Lower lobe of right lung (tissue), 2 donors: ENCODE results near the gene CNTN1. TPM values are rescaled to one million over a fixed set of nuclear protein-coding genes. Genes with fewer than 3 reads are reported as not detected.

Experiments
- ATAC-seq, 2 donors: fragments of 200-7000 bp; cut with Tn5 transposase; one replicate each; pipeline ENCODE4 v1.9.1; 2020 to 2022; ENCODE audit warnings: mild to moderate bottlenecking in 2 of 2, moderate library complexity in 2 of 2
- DNase-seq: peaks from one replicate; pipeline ENCODE4 v3.0.0-alpha.2; 2020
- H3K27ac ChIP-seq: fragments of 200-600 bp; one replicate; pipeline ENCODE4 v1.8.0; 2022
- H3K27me3 ChIP-seq: fragments of 200-600 bp; one replicate; pipeline ENCODE4 v1.8.0; 2022; ENCODE audit warnings: low read depth
- H3K36me3 ChIP-seq: fragments of 200-600 bp; one replicate; pipeline ENCODE4 v1.8.0; 2022; ENCODE audit warnings: mild to moderate bottlenecking
- H3K4me1 ChIP-seq: fragments of 200-600 bp; one replicate; pipeline ENCODE4 v1.8.0; 2022
- H3K4me3 ChIP-seq: fragments of 200-600 bp; one replicate; pipeline ENCODE4 v1.8.0; 2022; ENCODE audit warnings: mild to moderate bottlenecking
- H3K9me3 ChIP-seq: fragments of 200-600 bp; one replicate; pipeline ENCODE4 v1.8.0; 2022
- CTCF ChIP-seq: fragments of 200-600 bp; IDR thresholded peaks from one replicate; pipeline ENCODE4 v1.8.0; 2022; ENCODE audit warnings: antibody characterized with exemption, mild to moderate bottlenecking
- intact Hi-C: fragments of 100-400 bp; cut with DNase I; formaldehyde crosslinking; loops from one replicate; pipeline ENCODE4 v1.11.0; 2022
- total RNA-seq: library from RNA; stranded (reverse); fragmentation: NEBNext Ultra II Directional; extraction: Animal tissue kit (Norgen Biotek cat#: 25700); gene quantifications from one replicate; pipeline ENCODE4 v1.2.1, GENCODE V29; 2021
- donor health status: DM: no; HTN: yes; CAD: no; lungs with severe emphysema.

CNTN1 gene
- total RNA-seq, 1 donor from 2014 or later: 12.3 TPM

GRCh38 chr12:41014643-41015020 is 322.4 kb downstream of the CNTN1 start:
- no peak overlapping the region for H3K27ac ChIP-seq
- H3K4me1 ChIP-seq: no peaks in the 10 kb centered on the region
- DNase-seq (no peak), ATAC-seq (no peak)
- intact Hi-C loops: no loop called here
- no peak overlapping the region for H3K4me3 ChIP-seq
- peaks cover 7% of the 10 kb centered on the region for H3K9me3 ChIP-seq
- no peaks in the 10 kb centered on the region for H3K36me3 ChIP-seq
- H3K27me3 ChIP-seq: no peaks in the 10 kb centered on the region
- TF ChIP-seq CTCF: no peak

GRCh38 chr12:41018010-41018409 is 325.8 kb downstream of the CNTN1 start:
- Histone ChIP-seq H3K4me1 (no peaks in the 10 kb centered on the region), H3K4me3 (no peak overlapping the region), H3K36me3 (no peaks in the 10 kb centered on the region), H3K27ac (no peak overlapping the region), H3K27me3 (no peaks in the 10 kb centered on the region), H3K9me3 (no peaks in the 10 kb centered on the region)
- DNase-seq (no peak), ATAC-seq (no peak)
- TF ChIP-seq CTCF: no peak
- intact Hi-C loops: no loop called here

- TF ChIP-seq CTCF: no peak
- Histone ChIP-seq H3K4me1 (no peaks in the 10 kb centered on the region), H3K9me3 (no peaks in the 10 kb centered on the region), H3K36me3 (no peaks in the 10 kb centered on the region), H3K4me3 (no peak overlapping the region), H3K27me3 (no peaks in the 10 kb centered on the region), H3K27ac (no peak overlapping the region)
- no peak for ATAC-seq
- intact Hi-C loops: no loop called here
- DNase-seq: no peak
These were observed 327.2 kb downstream of the CNTN1 start for GRCh38 chr12:41019461-41019860.

- Histone ChIP-seq H3K36me3 (no peaks in the 10 kb centered on the region), H3K4me3 (no peak overlapping the region), H3K9me3 (no peaks in the 10 kb centered on the region), H3K4me1 (no peaks in the 10 kb centered on the region), H3K27me3 (no peaks in the 10 kb centered on the region), H3K27ac (no peak overlapping the region)
- DNase-seq (no peak), ATAC-seq (no peak)
- no peak for TF ChIP-seq CTCF
- intact Hi-C loops: no loop called here
These were observed 331.6 kb downstream of the CNTN1 start for GRCh38 chr12:41023836-41024235.

GRCh38 chr12:41026151-41026550 is 333.9 kb downstream of the CNTN1 start:
- Histone ChIP-seq H3K27ac (no peak overlapping the region), H3K9me3 (no peaks in the 10 kb centered on the region), H3K27me3 (no peaks in the 10 kb centered on the region), H3K36me3 (no peaks in the 10 kb centered on the region), H3K4me1 (no peaks in the 10 kb centered on the region), H3K4me3 (no peak overlapping the region)
- TF ChIP-seq CTCF: no peak
- DNase-seq (no peak), ATAC-seq (no peak)
- intact Hi-C loops: no loop called here

GRCh38 chr12:41032386-41032785 is 340.1 kb downstream of the CNTN1 start:
- TF ChIP-seq CTCF: no peak
- intact Hi-C loops: no loop called here

More at GRCh38 chr12:41032386-41032785, 340.1 kb downstream of the CNTN1 start:
- Histone ChIP-seq H3K9me3 (no peaks in the 10 kb centered on the region), H3K27me3 (no peaks in the 10 kb centered on the region), H3K4me1 (no peaks in the 10 kb centered on the region), H3K4me3 (no peak overlapping the region), H3K27ac (no peak overlapping the region), H3K36me3 (no peaks in the 10 kb centered on the region)
- DNase-seq (no peak), ATAC-seq (no peak)
